OCI-LY1 (cell line): ENCODE data around the gene ADAMTSL3.

Experiments used
- H2AFZ ChIP-seq: fragments of 200-600 bp; sonication (generic), shearing (Covaris generic); 2 replicates; pipeline ENCODE4 v1.6.0; 2014; ENCODE audit warnings: antibody characterized with exemption, mild to moderate bottlenecking, low read length
- H3F3A ChIP-seq: fragments of 200-600 bp; sonication (generic), shearing (Covaris generic); 2 replicates; pipeline ENCODE4 v1.6.0; 2014; ENCODE audit warnings: mild to moderate bottlenecking, antibody characterized with exemption, low read length, moderate library complexity; ENCODE audit not compliant: insufficient read depth
- H3K27ac ChIP-seq: fragments of 200-600 bp; sonication (generic); 2 replicates; pipeline ENCODE4 v1.5.1; 2014; ENCODE audit warnings: low read length, mixed run types, mild to moderate bottlenecking, low read depth; ENCODE audit not compliant: poor library complexity, severe bottlenecking
- H3K27me3 ChIP-seq: fragments of 200-600 bp; sonication (generic); 2 replicates; pipeline ENCODE4 v1.6.0; 2014; ENCODE audit warnings: antibody characterized with exemption, mild to moderate bottlenecking, low read length, moderate library complexity; ENCODE audit not compliant: insufficient read depth
- H3K36me3 ChIP-seq: fragments of 200-600 bp; sonication (generic); 2 replicates; pipeline ENCODE4 v1.6.1; 2014; ENCODE audit warnings: mild to moderate bottlenecking, antibody characterized with exemption, low read length, moderate library complexity, mixed read lengths; ENCODE audit not compliant: insufficient read depth
- H3K4me1 ChIP-seq: fragments of 200-600 bp; sonication (generic); 2 replicates; pipeline ENCODE4 v1.5.1; 2014; ENCODE audit warnings: mild to moderate bottlenecking, low read length, moderate library complexity; ENCODE audit not compliant: insufficient read depth, severe bottlenecking
- H3K4me2 ChIP-seq: fragments of 200-600 bp; sonication (generic), shearing (Covaris generic); 2 replicates; pipeline ENCODE4 v1.6.1; 2014; ENCODE audit warnings: low read length
- H3K4me3 ChIP-seq: fragments of 200-600 bp; sonication (generic); 2 replicates; pipeline ENCODE4 v1.5.1; 2014; ENCODE audit warnings: low read length, low read depth, mild to moderate bottlenecking, mixed read lengths; ENCODE audit not compliant: poor library complexity, severe bottlenecking
- H3K79me2 ChIP-seq: fragments of 200-600 bp; shearing (Covaris generic); 2 replicates; pipeline ENCODE4 v1.6.1; 2016; ENCODE audit warnings: mixed run types, low read length, mixed read lengths; ENCODE audit not compliant: insufficient read depth
- H3K9ac ChIP-seq: fragments of 200-600 bp; sonication (generic), shearing (Covaris generic); 2 replicates; pipeline ENCODE4 v1.6.1; 2014; ENCODE audit warnings: mild to moderate bottlenecking, low read length, mixed read lengths
- H3K9me2 ChIP-seq: fragments of 200-600 bp; sonication (generic), shearing (Covaris generic); 2 replicates; pipeline ENCODE4 v1.6.1; 2014; ENCODE audit warnings: low read depth, mild to moderate bottlenecking, low read length, mixed read lengths
- H3K9me3 ChIP-seq: fragments of 200-600 bp; shearing (Covaris generic); 2 replicates; pipeline ENCODE4 v1.6.1; 2014; ENCODE audit warnings: low read length, mixed read lengths
- H4K20me1 ChIP-seq: fragments of 200-600 bp; sonication (generic), shearing (Covaris generic); 2 replicates; pipeline ENCODE4 v1.6.0; 2016; ENCODE audit warnings: mild to moderate bottlenecking, low read length; ENCODE audit not compliant: insufficient read depth
- EZH2 ChIP-seq: fragments of 200-600 bp; sonication (generic), shearing (Covaris generic); IDR thresholded peaks from 2 replicates; pipeline ENCODE4 v1.8.0; 2017; ENCODE audit warnings: borderline replicate concordance, mixed run types, mild to moderate bottlenecking, antibody characterized with exemption, low read length, moderate library complexity, mixed read lengths
- TF ChIP-seq, protein P1 (sequence below): fragments of 200-600 bp; sonication (generic), shearing (Covaris generic); IDR thresholded peaks from 2 replicates; pipeline ENCODE4 v1.5.1; 2017; ENCODE audit warnings: mild to moderate bottlenecking, antibody characterized with exemption, low read length, moderate library complexity, mixed read lengths

Gene ADAMTSL3

DNA sequence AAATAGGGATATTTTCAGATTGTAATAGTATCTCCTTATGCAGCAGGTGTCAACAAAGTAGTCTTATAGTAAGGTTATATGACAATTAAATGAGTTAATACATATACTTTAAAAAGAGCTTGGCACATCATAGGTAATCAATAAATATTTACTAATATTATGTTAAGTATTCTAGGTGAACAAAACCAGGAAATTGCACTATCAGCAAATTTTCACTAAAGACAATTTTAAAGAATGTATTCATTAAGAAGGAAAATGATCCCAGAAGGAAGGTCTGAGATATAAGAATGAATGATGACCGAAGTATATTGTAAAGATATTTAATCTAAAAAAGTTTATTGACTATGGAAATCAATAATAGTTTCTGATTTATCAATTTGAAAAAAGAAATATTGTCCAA is 281.9 kb downstream of the ADAMTSL3 start:
- TF ChIP-seq, protein P1, sequence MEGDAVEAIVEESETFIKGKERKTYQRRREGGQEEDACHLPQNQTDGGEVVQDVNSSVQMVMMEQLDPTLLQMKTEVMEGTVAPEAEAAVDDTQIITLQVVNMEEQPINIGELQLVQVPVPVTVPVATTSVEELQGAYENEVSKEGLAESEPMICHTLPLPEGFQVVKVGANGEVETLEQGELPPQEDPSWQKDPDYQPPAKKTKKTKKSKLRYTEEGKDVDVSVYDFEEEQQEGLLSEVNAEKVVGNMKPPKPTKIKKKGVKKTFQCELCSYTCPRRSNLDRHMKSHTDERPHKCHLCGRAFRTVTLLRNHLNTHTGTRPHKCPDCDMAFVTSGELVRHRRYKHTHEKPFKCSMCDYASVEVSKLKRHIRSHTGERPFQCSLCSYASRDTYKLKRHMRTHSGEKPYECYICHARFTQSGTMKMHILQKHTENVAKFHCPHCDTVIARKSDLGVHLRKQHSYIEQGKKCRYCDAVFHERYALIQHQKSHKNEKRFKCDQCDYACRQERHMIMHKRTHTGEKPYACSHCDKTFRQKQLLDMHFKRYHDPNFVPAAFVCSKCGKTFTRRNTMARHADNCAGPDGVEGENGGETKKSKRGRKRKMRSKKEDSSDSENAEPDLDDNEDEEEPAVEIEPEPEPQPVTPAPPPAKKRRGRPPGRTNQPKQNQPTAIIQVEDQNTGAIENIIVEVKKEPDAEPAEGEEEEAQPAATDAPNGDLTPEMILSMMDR, result no peak
- TF ChIP-seq EZH2, result no peak
- no peaks in the 10 kb centered on the region for H3K9me2 ChIP-seq
- no peak overlapping the region for H3K9ac ChIP-seq
- H3K27me3 ChIP-seq, result no peaks in the 10 kb centered on the region
- 0 out of 2 replicates have a peak, but pooled peaks cover 2% of the 10 kb centered on the region for H3K9me3 ChIP-seq
- H3K27ac ChIP-seq, result no peak overlapping the region
- H3K4me2 ChIP-seq, result no peak overlapping the region
- H3F3A ChIP-seq, result no peaks in the 10 kb centered on the region
- no peaks in the 10 kb centered on the region for H3K79me2 ChIP-seq
- no peaks in the 10 kb centered on the region for H3K4me1 ChIP-seq
- H3K36me3 ChIP-seq, result no peaks in the 10 kb centered on the region
- H3K4me3 ChIP-seq, result no peak overlapping the region
- no peaks in the 10 kb centered on the region for H4K20me1 ChIP-seq
- no peak overlapping the region for H2AFZ ChIP-seq

DNA sequence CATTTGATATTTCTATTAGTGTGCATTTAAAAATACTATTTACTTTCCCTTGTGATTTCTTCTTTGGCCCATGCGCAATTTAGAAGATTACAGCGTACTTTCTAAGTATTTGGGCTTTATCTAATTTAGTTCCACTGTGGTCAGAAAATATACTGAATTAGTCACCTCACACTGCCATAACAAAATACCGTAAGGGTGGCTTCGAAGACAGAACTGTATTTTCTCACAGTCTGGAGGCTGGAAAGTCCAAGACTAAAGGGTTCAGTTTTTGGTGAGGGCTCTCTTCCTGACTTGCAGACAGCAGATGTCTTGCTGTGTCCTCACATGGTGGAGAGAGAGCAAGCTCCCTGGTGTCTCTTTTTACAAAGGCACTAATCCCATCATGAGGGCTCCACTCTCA is 286.2 kb downstream of the ADAMTSL3 start:
- Histone ChIP-seq H3K4me1 (no peaks in the 10 kb centered on the region), H3K9ac (no peak overlapping the region), H3K4me3 (no peak overlapping the region), H3K79me2 (no peaks in the 10 kb centered on the region), H3K4me2 (no peak overlapping the region), H2AFZ (no peak overlapping the region), H3K9me2 (no peaks in the 10 kb centered on the region), H3F3A (no peaks in the 10 kb centered on the region), H3K27ac (no peak overlapping the region), H3K36me3 (no peaks in the 10 kb centered on the region), H3K9me3 (no peaks in the 10 kb centered on the region), H3K27me3 (no peaks in the 10 kb centered on the region), H4K20me1 (no peaks in the 10 kb centered on the region)
- no peak for TF ChIP-seq EZH2
- TF ChIP-seq, protein P1, result no peak

DNA sequence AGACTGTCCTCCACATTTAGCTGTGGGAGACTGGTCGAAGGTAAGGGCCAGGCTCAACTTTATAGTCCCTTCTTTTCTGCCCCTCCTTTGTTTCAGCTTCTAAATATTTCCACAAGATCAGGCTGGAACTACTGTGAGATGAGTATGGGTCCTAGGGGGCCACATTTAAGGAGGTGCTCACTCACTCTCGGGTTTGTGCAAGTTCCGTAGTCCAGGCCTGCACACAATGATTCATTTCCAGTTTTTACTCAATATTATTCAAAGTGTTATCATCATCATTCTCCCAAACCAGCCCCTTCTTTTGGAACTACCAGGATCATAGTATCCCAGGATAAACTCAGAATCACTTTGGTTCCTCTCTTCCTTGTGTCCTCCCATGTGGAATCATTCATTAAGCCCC is 289.1 kb downstream of the ADAMTSL3 start:
- Histone ChIP-seq H3K9ac (no peak overlapping the region), H3K27ac (no peak overlapping the region), H3K9me2 (no peaks in the 10 kb centered on the region), H3F3A (no peaks in the 10 kb centered on the region), H3K79me2 (no peaks in the 10 kb centered on the region), H3K4me1 (no peaks in the 10 kb centered on the region), H3K27me3 (no peaks in the 10 kb centered on the region), H3K9me3 (no peaks in the 10 kb centered on the region), H3K4me2 (no peak overlapping the region), H3K36me3 (no peaks in the 10 kb centered on the region), H2AFZ (no peak overlapping the region), H3K4me3 (no peak overlapping the region), H4K20me1 (no peaks in the 10 kb centered on the region)
- no peak for TF ChIP-seq EZH2
- TF ChIP-seq, protein P1, result no peak
